GM13977 (cell line): Measurements from ENCODE around the gene KIF26B.

Experiments
- DNase-seq: peaks from one replicate; pipeline ENCODE4 v3.0.0; 2012; ENCODE audit warnings: low spot score
- CTCF ChIP-seq: IDR thresholded peaks from 2 replicates; pipeline ENCODE4 v1.5.1; 2012; ENCODE audit warnings: mild to moderate bottlenecking, control low read depth; ENCODE audit not compliant: insufficient read depth; ENCODE audit errors: extremely low read depth, missing control alignments
- in situ Hi-C: fragments of 300-500 bp; cut with MboI; formaldehyde crosslinking; loops from one replicate; pipeline ENCODE4 v1.12.0; 2022; ENCODE audit warnings: low sequenced_read_pairs, low pct_unique_long_range_greater_than_20kb, mixed read lengths, inconsistent platforms; ENCODE audit not compliant: unreplicated experiment

The KIF26B gene

GRCh38 chr1:245411245-245412036, 256.7 kb downstream of the KIF26B start:
- in situ Hi-C loops = no loop called here
- TF ChIP-seq CTCF = no peak
- DNase-seq = no peak

- in situ Hi-C loops = no loop called here
- TF ChIP-seq CTCF = no peak
- DNase-seq = no peak
Observed at GRCh38 chr1:245412306-245412705, 257.5 kb downstream of the KIF26B start.

- no peak for DNase-seq
- TF ChIP-seq CTCF = no peak
- in situ Hi-C loops = no loop called here
Observed at GRCh38 chr1:245416781-245417180, 262.0 kb downstream of the KIF26B start.

- in situ Hi-C loops = no loop called here
- no peak for DNase-seq
- TF ChIP-seq CTCF = no peak
Observed at GRCh38 chr1:245418077-245418476, 263.3 kb downstream of the KIF26B start.

GRCh38 chr1:245419461-245419978, 264.7 kb downstream of the KIF26B start:
- DNase-seq = no peak
- no peak for TF ChIP-seq CTCF
- in situ Hi-C loops = no loop called here

GRCh38 chr1:245419989-245420388, 265.2 kb downstream of the KIF26B start:
- TF ChIP-seq CTCF = no peak
- in situ Hi-C loops = no loop called here
- no peak for DNase-seq
